HFF-Myc (cell line): ENCODE data around the gene STXBP6.

Experiments used
- DNase-seq: peaks from one replicate; pipeline ENCODE4 v3.0.0-alpha.2; 2011; ENCODE audit warnings: low read depth; ENCODE audit errors: extremely low read depth
- H3K4me3 ChIP-seq: replicated peaks from 2 replicates; pipeline ENCODE4 v1.5.1; 2011; ENCODE audit warnings: low read depth, mild to moderate bottlenecking, control low read depth, low read length
- CTCF ChIP-seq: IDR thresholded peaks from 2 replicates; pipeline ENCODE4 v1.5.1; 2012; ENCODE audit warnings: mild to moderate bottlenecking, low read depth, low read length, control low read depth; ENCODE audit errors: missing control alignments

STXBP6 gene

GRCh38 chr14:24996930-24997725 lies 52.8 kb downstream of the STXBP6 start:
- DNase-seq, result no peak
- no peak overlapping the region for H3K4me3 ChIP-seq
- no peak for TF ChIP-seq CTCF

- no peak for TF ChIP-seq CTCF
- H3K4me3 ChIP-seq, result no peak overlapping the region
- no peak for DNase-seq
Observed at GRCh38 chr14:24995016-24995415, 54.9 kb downstream of the STXBP6 start.

- no peak for DNase-seq
- H3K4me3 ChIP-seq, result no peak overlapping the region
- no peak for TF ChIP-seq CTCF
Observed at GRCh38 chr14:24993631-24994030, 56.3 kb downstream of the STXBP6 start.

DNA sequence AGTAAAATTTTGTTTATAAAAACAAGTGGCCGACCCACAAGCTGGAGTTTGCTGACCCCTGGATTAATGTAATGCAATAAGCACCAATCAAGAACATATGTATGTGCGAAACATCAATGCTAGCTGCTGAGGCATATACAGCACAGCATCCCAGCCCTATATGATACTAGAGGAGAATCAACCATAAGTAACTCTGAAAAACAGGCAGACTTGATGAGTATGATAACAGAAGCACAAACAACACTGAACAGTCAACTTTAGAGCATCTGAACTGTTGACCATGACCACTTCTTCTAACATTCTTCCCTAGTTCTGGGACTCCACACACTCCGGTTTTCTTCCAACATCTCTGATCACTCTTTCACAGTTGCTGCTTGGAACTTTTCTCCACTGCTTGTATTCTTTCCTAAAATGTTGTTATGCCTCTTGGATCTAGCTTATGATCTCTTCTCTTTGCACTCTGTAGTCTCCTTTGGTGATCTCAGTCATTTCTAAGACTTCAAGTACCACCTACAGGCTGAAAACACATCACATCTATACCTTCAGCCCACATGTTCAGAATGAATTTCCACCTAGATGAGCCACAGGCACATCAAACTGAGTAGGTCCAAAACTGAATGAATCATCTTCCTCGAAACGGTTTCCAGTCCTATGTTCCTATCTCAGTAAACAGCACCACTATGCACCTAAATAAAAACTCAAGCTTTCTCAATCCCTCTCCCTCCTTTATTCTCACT lies 57.2 kb downstream of the STXBP6 start:
- H3K4me3 ChIP-seq, result no peak overlapping the region
- no peak for TF ChIP-seq CTCF
- no peak for DNase-seq

DNA sequence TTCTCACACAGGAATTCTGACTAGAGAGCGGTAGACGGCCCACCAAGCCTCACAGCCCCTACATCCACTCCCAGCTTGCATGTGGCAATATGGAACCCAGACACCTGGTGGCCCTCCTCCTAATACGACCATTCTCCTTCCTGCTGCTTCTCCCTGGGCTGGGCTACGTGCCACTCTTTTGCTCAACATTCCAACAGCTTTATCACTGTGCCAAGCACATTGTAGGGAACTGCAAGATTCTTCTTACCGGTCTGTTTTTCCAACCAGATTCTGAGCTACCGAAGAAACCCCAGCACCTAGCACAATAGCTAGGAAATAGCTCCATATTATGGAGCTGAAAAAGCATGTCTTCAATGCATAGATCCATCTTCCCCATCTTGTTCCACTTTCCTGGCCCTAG lies 58.1 kb downstream of the STXBP6 start:
- no peak overlapping the region for H3K4me3 ChIP-seq
- no peak for TF ChIP-seq CTCF
- no peak for DNase-seq

DNA sequence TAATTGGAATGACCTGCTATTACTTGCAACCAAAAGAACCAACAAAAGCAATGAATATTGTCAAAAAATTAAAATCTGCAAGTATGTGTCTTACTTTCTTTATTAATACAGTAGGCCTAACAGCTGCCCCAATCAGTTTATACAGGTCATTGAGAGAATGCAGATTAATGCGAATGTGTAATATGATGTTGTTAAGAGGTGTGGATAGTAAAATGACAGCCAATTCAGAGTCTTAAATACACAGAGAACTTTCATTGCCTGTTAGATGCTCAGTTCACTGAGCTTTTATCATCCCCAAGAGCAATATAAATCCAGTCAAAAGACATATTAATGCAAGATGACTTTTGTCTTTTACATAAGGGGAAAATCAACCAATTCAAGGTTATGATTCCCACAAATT lies 58.7 kb downstream of the STXBP6 start:
- H3K4me3 ChIP-seq, result no peak overlapping the region
- TF ChIP-seq CTCF, result no peak
- no peak for DNase-seq
